Activated CD4-positive, alpha-beta T cell treated with anti-CD3 and anti-CD28 coated beads, Interleukin-2, amount 50 U/mL, for 16 hours (primary cell): ENCODE results near the gene SORCS2.
A peak's percentile ranks its signal among the peaks of the same experiment; 100 is the strongest.
"Not testable (repeated sequence)": the region's sequence is repeated elsewhere in the genome, so short reads cannot be mapped to it uniquely, and the experiment has no call there.

Source experiments
- DNase-seq: peaks from one replicate; pipeline ENCODE4 v3.0.0-alpha.2; 2020

Gene SORCS2

GRCh38 chr4:7160951-7161440 lies 31.3 kb upstream of the SORCS2 start:
- no peak for DNase-seq

- DNase-seq: no peak
Observed at GRCh38 chr4:7161721-7162214, 30.6 kb upstream of the SORCS2 start.

- not testable (repeated sequence) for DNase-seq
Observed at GRCh38 chr4:7165056-7165873, 27.1 kb upstream of the SORCS2 start.

- no peak for DNase-seq
Observed at GRCh38 chr4:7165874-7166201, 26.5 kb upstream of the SORCS2 start.

- no peak for DNase-seq
Observed at GRCh38 chr4:7166237-7166636, 26.1 kb upstream of the SORCS2 start.

- DNase-seq: no peak
Observed at GRCh38 chr4:7166981-7167700, 25.2 kb upstream of the SORCS2 start.

GRCh38 chr4:7167706-7168105 lies 24.6 kb upstream of the SORCS2 start:
- DNase-seq: no peak

- DNase-seq: no peak
Observed at GRCh38 chr4:7168106-7168505, 24.2 kb upstream of the SORCS2 start.

- no peak for DNase-seq
Observed at GRCh38 chr4:7169134-7169533, 23.2 kb upstream of the SORCS2 start.

GRCh38 chr4:7170012-7170411 lies 22.3 kb upstream of the SORCS2 start:
- no peak for DNase-seq

- DNase-seq: no peak
Observed at GRCh38 chr4:7171191-7171900, 21.0 kb upstream of the SORCS2 start.

- DNase-seq: no peak
Observed at GRCh38 chr4:7172508-7172907, 19.8 kb upstream of the SORCS2 start.

- no peak for DNase-seq
Observed at GRCh38 chr4:7172946-7173345, 19.4 kb upstream of the SORCS2 start.

- no peak for DNase-seq
Observed at GRCh38 chr4:7173841-7174449, 18.4 kb upstream of the SORCS2 start.

GRCh38 chr4:7179158-7179557 lies 13.2 kb upstream of the SORCS2 start:
- DNase-seq: no peak

- no peak for DNase-seq
Observed at GRCh38 chr4:7180938-7181337, 11.4 kb upstream of the SORCS2 start.

- DNase-seq: no peak
Observed at GRCh38 chr4:7182616-7183015, 9.7 kb upstream of the SORCS2 start.

- DNase-seq: peak; percentile 87
Observed at GRCh38 chr4:7183161-7183560, 9.2 kb upstream of the SORCS2 start.

- no peak for DNase-seq
Observed at GRCh38 chr4:7183780-7184460, 8.4 kb upstream of the SORCS2 start.

GRCh38 chr4:7185487-7186030 lies 6.8 kb upstream of the SORCS2 start:
- no peak for DNase-seq

- DNase-seq: peak; percentile 29
Observed at GRCh38 chr4:7186031-7186430, 6.3 kb upstream of the SORCS2 start.

GRCh38 chr4:7186516-7187167 lies 5.7 kb upstream of the SORCS2 start:
- DNase-seq: no peak
